Skin epidermis (tissue), 12 donors: ENCODE measurements around the gene FKBP6.
"Not testable (repeated sequence)": the region's sequence is repeated elsewhere in the genome, so short reads cannot be mapped to it uniquely, and the experiment has no call there.

Experiments used
- H3K27ac ChIP-seq, 21 experiments: fragments of 200-600 bp; sonication (generic) in 11 of 21; one replicate each; pipeline ENCODE4 v1.5.0; 2020; ENCODE audit warnings: mild to moderate bottlenecking in 3 of 21, inconsistent platforms in 2 of 21, moderate library complexity in 2 of 21
- H3K4me3 ChIP-seq, 7 experiments: fragments of 200-600 bp; sonication (generic) in 2 of 7; one replicate each; pipeline ENCODE4 v1.5.0; 2020; ENCODE audit warnings: inconsistent platforms in 2 of 7, mild to moderate bottlenecking in 2 of 7, moderate library complexity in 1 of 7

Gene FKBP6

GRCh38 chr7:73382934-73383503 is 55.1 kb downstream of the FKBP6 start:
- no peak overlapping the region for H3K4me3 ChIP-seq
- no peak overlapping the region for H3K27ac ChIP-seq

GRCh38 chr7:73387221-73387828 is 59.4 kb downstream of the FKBP6 start:
- Histone ChIP-seq H3K4me3 (no peak overlapping the region), H3K27ac (no peak overlapping the region)

DNA sequence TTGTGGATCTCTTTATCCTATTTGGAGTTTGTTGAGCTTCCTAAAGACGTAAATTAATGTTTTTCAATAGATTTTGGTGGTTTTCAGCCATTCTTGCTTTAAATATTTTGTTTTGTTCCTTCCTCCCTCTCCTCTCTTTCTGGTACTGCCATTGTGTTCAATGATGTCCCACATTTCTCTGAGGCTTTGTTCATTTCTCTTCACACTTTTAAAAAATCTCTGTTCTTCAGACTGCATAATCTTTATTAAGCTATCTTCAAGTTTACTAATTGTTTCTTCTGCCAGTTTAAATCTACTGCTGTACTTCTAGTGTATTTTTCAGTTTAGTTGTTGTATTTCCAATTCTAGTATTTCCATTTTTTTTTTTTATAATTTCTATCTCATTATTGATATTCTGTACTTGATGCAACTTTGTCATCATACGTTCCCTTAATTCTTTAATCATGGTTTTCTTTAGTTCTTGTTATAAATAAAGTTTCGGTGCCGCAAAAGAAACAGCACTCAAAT is 60.0 kb downstream of the FKBP6 start:
- Histone ChIP-seq H3K27ac (no peak overlapping the region), H3K4me3 (no peak overlapping the region)

GRCh38 chr7:73391396-73391795 is 63.4 kb downstream of the FKBP6 start:
- Histone ChIP-seq H3K27ac (no peak overlapping the region), H3K4me3 (no peak overlapping the region)

DNA sequence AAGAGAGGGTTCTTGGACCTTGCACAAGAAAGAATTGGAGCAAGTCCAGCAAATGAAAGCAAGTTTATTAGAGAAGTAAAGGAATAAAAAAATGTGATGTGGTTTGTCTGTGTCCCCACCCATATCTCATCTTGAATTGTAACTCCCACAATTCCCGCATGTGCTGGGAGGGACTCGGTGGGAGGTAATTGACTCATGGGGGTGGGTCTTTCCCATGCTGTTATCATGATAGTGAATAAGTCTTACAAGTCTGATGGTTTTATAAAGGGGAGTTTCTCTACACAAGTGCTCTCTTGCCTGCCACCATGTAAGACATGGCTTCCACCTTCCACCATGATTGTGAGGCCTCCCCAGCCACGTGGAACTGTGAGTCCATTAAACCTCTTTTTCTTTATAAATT is 66.5 kb downstream of the FKBP6 start:
- Histone ChIP-seq H3K27ac (no peak overlapping the region), H3K4me3 (no peak overlapping the region)

GRCh38 chr7:73395538-73396503 is 67.9 kb downstream of the FKBP6 start:
- Histone ChIP-seq H3K4me3 (no peak overlapping the region), H3K27ac (no peak overlapping the region)

- H3K4me3 ChIP-seq = no peak overlapping the region
- no peak overlapping the region for H3K27ac ChIP-seq
Observed at GRCh38 chr7:73397521-73398281, 69.7 kb downstream of the FKBP6 start.

- H3K27ac ChIP-seq = not testable (repeated sequence)
- H3K4me3 ChIP-seq = peak overlapping the region in 2 of 7 experiments; percentile 4 to 23
Observed at GRCh38 chr7:73399185-73400050, 71.5 kb downstream of the FKBP6 start.

GRCh38 chr7:73404860-73405259 is 76.9 kb downstream of the FKBP6 start:
- H3K4me3 ChIP-seq, H3K27ac ChIP-seq: not testable (repeated sequence)
